HS-5 (cell line): ENCODE results near the gene WDFY4.

Source experiments
- DNase-seq: peaks from one replicate; pipeline ENCODE4 v3.0.0-alpha.2; 2012; ENCODE audit warnings: low read depth

WDFY4 gene

DNA sequence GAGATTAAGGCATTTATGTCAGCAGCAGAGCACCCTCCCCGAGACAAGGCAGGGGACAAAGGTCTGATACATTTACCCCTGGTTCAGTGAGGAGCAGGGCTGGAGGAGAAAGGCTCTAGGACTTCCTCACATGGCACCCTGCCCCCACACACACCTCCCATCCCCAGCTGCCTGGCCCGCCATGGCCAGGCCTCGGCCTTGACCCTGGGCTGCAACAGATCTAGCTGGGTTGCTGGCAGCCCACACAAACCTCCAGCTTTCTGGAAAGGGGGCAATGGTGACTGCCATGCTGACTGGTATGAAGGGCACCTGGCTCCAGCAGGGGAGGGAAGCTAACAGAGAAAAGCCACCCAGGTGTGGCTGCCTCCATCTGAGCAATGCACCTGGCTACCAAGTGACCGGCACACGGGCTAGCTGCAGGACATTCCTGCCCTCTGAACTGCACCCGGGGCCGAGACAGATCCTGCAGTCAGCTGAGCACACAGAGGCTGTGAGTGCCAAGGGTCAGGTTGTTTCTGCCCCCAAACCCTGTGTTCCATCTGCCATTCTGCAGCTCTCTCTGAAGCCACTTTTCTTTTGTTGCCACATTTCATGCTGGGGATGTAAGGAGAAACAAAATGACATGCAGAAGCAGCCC is 340.8 kb downstream of the WDFY4 start:
- no peak for DNase-seq

DNA sequence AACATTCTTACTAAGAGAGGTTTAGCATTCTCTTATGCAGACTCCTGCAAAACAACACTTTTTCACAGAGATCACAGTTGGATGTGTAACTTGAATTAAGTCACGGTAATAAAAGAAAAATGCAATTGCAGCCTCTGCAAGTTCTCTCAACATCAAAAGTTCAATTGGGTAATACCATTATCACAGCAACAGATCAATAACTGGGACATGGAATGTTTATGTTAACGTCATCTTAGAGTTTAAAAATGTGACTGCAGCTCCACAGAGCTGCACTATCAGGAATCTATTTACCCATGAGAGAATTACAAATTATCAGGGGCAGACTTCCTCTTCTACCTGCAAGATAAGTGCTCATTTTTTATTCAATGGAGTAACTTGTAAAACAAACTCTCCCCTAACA is 344.0 kb downstream of the WDFY4 start:
- no peak for DNase-seq

DNA sequence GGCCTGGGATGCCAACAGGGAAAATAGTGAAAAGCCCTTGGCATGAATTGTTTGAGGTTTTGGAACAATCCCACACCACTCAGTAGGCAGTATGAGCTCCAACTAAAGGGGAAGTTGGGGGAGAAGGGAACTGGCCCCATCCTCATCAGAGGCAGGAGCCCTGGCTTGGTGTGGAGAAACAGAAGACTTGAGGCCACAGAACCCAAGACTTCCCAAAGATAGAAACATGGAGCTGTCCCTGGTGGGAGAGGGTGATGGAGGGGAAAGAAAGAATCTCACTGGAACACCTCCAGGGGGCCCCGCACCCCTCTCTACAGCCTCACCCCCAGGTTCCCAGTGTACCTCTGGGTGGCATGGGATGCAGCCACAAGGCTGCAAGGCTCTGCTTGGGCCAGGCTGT is 345.0 kb downstream of the WDFY4 start:
- no peak for DNase-seq
